GM18951 (cell line): ENCODE results near the gene KIRREL2.

ENCODE experiments used
- POLR2A ChIP-seq: IDR thresholded peaks from 4 replicates; pipeline ENCODE4 v1.6.1; 2011; ENCODE audit warnings: mild to moderate bottlenecking; ENCODE audit not compliant: insufficient read length, insufficient read depth; ENCODE audit errors: extremely low read depth
- in situ Hi-C: fragments of 300-500 bp; cut with MboI; formaldehyde crosslinking; loops from one replicate; pipeline ENCODE4 v1.12.0; 2022; ENCODE audit warnings: low sequenced_read_pairs, mixed read lengths, inconsistent platforms; ENCODE audit not compliant: unreplicated experiment

The KIRREL2 gene

GRCh38 chr19:35856546-35857149 lies at the start of gene KIRREL2:
Gene KIRREL2, plus strand, starts transcription at chr19:35856911. Its CDS starts 209 bp downstream, at chr19:35857120.
- in situ Hi-C loops, result no loop called here
- TF ChIP-seq POLR2A, result no peak

GRCh38 chr19:35807633-35808032 lies 49.1 kb upstream of the KIRREL2 start:
- in situ Hi-C loops, result no loop called here
- no peak for TF ChIP-seq POLR2A

- TF ChIP-seq POLR2A, result no peak
- in situ Hi-C loops, result no loop called here
These were observed 45.1 kb upstream of the KIRREL2 start for GRCh38 chr19:35811317-35812219.

GRCh38 chr19:35812220-35813042 lies 44.3 kb upstream of the KIRREL2 start, which contains the start of gene PRODH2:
Gene PRODH2, minus strand, starts transcription at chr19:35812845. Its CDS starts 40 bp downstream, at chr19:35812805.
- TF ChIP-seq POLR2A, result no peak
- in situ Hi-C loops, result no loop called here

- TF ChIP-seq POLR2A, result no peak
- in situ Hi-C loops, result no loop called here
These were observed 43.4 kb upstream of the KIRREL2 start for GRCh38 chr19:35813043-35813890.

- TF ChIP-seq POLR2A, result no peak
- in situ Hi-C loops, result no loop called here
These were observed 40.4 kb upstream of the KIRREL2 start for GRCh38 chr19:35816262-35816661.

- in situ Hi-C loops, result no loop called here
- no peak for TF ChIP-seq POLR2A
These were observed 39.9 kb upstream of the KIRREL2 start for GRCh38 chr19:35816846-35817245.

GRCh38 chr19:35818445-35818844 lies 38.3 kb upstream of the KIRREL2 start:
- TF ChIP-seq POLR2A, result no peak
- in situ Hi-C loops, result no loop called here

GRCh38 chr19:35822579-35822978 lies 34.1 kb upstream of the KIRREL2 start:
- TF ChIP-seq POLR2A, result no peak
- in situ Hi-C loops, result no loop called here

GRCh38 chr19:35824150-35824549 lies 32.6 kb upstream of the KIRREL2 start:
- TF ChIP-seq POLR2A, result no peak
- in situ Hi-C loops, result no loop called here

GRCh38 chr19:35828692-35829301 lies 27.9 kb upstream of the KIRREL2 start:
- TF ChIP-seq POLR2A, result no peak
- in situ Hi-C loops, result no loop called here

- no peak for TF ChIP-seq POLR2A
- in situ Hi-C loops, result no loop called here
These were observed 25.7 kb upstream of the KIRREL2 start for GRCh38 chr19:35830986-35831385.
